ENCODE measurements around the gene C17orf67. TPM values are rescaled to one million over a fixed set of nuclear protein-coding genes. Genes with fewer than 3 reads are reported as not detected.

The C17orf67 gene
- total and polyA plus RNA-seq, 2 of the 13 experiments (the other 11 are each of a cell fraction or from before 2014, with no cell fraction given) = 0.41 to 0.86 TPM

DNA sequence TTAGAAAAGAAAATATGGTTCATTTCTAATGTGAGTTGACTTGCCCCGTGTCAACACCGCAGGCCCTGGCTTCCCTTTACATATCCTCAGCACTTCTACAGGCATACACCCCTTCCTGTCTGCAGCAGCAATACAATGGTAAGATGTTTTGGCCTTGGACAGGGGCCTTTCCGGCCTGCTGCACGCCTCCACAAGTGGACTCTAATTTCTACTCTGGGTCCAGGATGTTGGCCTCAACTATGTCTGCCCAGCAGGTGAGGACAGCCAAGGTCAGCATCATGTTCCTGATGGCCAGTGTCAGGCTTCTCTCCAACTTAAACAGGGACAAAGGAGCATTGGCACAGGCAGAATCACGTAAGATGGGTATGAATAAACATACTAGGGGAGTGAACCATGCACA, 11.0 kb downstream of the C17orf67 start:
- DNase-seq (ENCODE audit: low spot score) = no peak
- no TSS peak for BruUV-seq (replicated peaks)
- Histone ChIP-seq H3K4me1 (ENCODE audit: insufficient read depth, low read length) (peaks cover 31% of the 10 kb centered on the region), H2AFZ (ENCODE audit: low read length) (no peak overlapping the region), H3K4me3 (replicated peaks in 1 of 3; ENCODE audit: insufficient read depth in 1 of 3, low read depth in 2 of 3, low read length in 3 of 3) (no peak overlapping the region), H3K27ac (ENCODE audit: extremely low read length, insufficient read depth, low read length) (no peak overlapping the region), H3K36me3 (replicated peaks in 1 of 2; ENCODE audit: control insufficient read depth in 1 of 2, insufficient read depth in 2 of 2, low read length in 2 of 2) (no peaks in the 10 kb centered on the region), H4K20me1 (ENCODE audit: insufficient read depth, low read length) (no peaks in the 10 kb centered on the region), H3K4me2 (ENCODE audit: low read depth, low read length) (no peak overlapping the region), H3K27me3 (ENCODE audit: control insufficient read depth in 1 of 2, insufficient read depth in 2 of 2, low read length in 2 of 2) (peaks cover 0 to 6% of the 10 kb centered on the region in 2 experiments; a peak in 2 of 5 replicates), H3K9me3 (ENCODE audit: low read length) (no peaks in the 10 kb centered on the region), H3K9ac (ENCODE audit: insufficient read depth, low read depth, low read length) (no peak overlapping the region), H3K79me2 (ENCODE audit: insufficient read depth, low read length) (no peaks in the 10 kb centered on the region)
- FAIRE-seq = no peak
- in situ Hi-C loops (cut with HindIII; ENCODE audit: extremely low pct_ligation_motif_present, low pct_unique_long_range_greater_than_20kb) (no loop called here), intact Hi-C loops (cut with micrococcal nuclease; ENCODE audit: unreplicated experiment) (no loop called here)
- ChIA-PET POLR2A (no interaction called here), CTCF (ENCODE audit: low intra/inter-chr PET ratio, low total read pairs) (no interaction called here)
- ATAC-seq = peak; percentile 41
- 30% methylated on average over 5 of the region's 5 CpGs for WGBS (ENCODE audit: low lambda C conversion rate)
- TF ChIP-seq, protein P1, sequence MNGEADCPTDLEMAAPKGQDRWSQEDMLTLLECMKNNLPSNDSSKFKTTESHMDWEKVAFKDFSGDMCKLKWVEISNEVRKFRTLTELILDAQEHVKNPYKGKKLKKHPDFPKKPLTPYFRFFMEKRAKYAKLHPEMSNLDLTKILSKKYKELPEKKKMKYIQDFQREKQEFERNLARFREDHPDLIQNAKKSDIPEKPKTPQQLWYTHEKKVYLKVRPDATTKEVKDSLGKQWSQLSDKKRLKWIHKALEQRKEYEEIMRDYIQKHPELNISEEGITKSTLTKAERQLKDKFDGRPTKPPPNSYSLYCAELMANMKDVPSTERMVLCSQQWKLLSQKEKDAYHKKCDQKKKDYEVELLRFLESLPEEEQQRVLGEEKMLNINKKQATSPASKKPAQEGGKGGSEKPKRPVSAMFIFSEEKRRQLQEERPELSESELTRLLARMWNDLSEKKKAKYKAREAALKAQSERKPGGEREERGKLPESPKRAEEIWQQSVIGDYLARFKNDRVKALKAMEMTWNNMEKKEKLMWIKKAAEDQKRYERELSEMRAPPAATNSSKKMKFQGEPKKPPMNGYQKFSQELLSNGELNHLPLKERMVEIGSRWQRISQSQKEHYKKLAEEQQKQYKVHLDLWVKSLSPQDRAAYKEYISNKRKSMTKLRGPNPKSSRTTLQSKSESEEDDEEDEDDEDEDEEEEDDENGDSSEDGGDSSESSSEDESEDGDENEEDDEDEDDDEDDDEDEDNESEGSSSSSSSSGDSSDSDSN (CRISPR knock-in tag; IDR thresholded peaks at IDR 0.05) = peak; percentile 40; the same call in 1 of the 2 replicates
- TF ChIP-seq ZNF879 (CRISPR knock-in tag; IDR thresholded peaks at IDR 0.05) (no peak), ZNF674 (CRISPR knock-in tag; IDR thresholded peaks at IDR 0.05; ENCODE audit: low read depth) (no peak), SNAI1 (CRISPR knock-in tag; IDR thresholded peaks at IDR 0.05; ENCODE audit: borderline replicate concordance) (no peak), ZSCAN31 (CRISPR knock-in tag; IDR thresholded peaks at IDR 0.05; ENCODE audit: low read depth) (no peak), ETV5 (CRISPR knock-in tag; IDR thresholded peaks at IDR 0.05; ENCODE audit: borderline replicate concordance) (peak; percentile 73; the same call in 1 of the 2 replicates), SALL1 (CRISPR knock-in tag; IDR thresholded peaks at IDR 0.05) (peak; percentile 65), XRCC5 (optimal IDR thresholded peaks at IDR 0.05; ENCODE audit: low read length) (no peak), ZNF33A (CRISPR knock-in tag; IDR thresholded peaks at IDR 0.05; ENCODE audit: borderline replicate concordance) (no peak), ZNF747 (CRISPR knock-in tag; IDR thresholded peaks at IDR 0.05; ENCODE audit: borderline replicate concordance) (no peak)
- TF ChIP-seq, protein P2, sequence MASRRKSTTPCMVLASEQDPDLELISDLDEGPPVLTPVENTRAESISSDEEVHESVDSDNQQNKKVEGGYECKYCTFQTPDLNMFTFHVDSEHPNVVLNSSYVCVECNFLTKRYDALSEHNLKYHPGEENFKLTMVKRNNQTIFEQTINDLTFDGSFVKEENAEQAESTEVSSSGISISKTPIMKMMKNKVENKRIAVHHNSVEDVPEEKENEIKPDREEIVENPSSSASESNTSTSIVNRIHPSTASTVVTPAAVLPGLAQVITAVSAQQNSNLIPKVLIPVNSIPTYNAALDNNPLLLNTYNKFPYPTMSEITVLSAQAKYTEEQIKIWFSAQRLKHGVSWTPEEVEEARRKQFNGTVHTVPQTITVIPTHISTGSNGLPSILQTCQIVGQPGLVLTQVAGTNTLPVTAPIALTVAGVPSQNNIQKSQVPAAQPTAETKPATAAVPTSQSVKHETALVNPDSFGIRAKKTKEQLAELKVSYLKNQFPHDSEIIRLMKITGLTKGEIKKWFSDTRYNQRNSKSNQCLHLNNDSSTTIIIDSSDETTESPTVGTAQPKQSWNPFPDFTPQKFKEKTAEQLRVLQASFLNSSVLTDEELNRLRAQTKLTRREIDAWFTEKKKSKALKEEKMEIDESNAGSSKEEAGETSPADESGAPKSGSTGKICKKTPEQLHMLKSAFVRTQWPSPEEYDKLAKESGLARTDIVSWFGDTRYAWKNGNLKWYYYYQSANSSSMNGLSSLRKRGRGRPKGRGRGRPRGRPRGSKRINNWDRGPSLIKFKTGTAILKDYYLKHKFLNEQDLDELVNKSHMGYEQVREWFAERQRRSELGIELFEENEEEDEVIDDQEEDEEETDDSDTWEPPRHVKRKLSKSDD (CRISPR knock-in tag; IDR thresholded peaks at IDR 0.05; ENCODE audit: low read depth) = no peak
- TF ChIP-seq, protein P3, sequence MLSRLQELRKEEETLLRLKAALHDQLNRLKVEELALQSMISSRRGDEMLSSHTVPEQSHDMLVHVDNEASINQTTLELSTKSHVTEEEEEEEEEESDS (CRISPR knock-in tag; IDR thresholded peaks at IDR 0.05; ENCODE audit: borderline replicate concordance) = no peak
- TF ChIP-seq, protein P4, sequence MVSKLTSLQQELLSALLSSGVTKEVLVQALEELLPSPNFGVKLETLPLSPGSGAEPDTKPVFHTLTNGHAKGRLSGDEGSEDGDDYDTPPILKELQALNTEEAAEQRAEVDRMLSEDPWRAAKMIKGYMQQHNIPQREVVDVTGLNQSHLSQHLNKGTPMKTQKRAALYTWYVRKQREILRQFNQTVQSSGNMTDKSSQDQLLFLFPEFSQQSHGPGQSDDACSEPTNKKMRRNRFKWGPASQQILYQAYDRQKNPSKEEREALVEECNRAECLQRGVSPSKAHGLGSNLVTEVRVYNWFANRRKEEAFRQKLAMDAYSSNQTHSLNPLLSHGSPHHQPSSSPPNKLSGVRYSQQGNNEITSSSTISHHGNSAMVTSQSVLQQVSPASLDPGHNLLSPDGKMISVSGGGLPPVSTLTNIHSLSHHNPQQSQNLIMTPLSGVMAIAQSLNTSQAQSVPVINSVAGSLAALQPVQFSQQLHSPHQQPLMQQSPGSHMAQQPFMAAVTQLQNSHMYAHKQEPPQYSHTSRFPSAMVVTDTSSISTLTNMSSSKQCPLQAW (CRISPR knock-in tag; IDR thresholded peaks at IDR 0.05) = no peak
- TF ChIP-seq, protein P5, sequence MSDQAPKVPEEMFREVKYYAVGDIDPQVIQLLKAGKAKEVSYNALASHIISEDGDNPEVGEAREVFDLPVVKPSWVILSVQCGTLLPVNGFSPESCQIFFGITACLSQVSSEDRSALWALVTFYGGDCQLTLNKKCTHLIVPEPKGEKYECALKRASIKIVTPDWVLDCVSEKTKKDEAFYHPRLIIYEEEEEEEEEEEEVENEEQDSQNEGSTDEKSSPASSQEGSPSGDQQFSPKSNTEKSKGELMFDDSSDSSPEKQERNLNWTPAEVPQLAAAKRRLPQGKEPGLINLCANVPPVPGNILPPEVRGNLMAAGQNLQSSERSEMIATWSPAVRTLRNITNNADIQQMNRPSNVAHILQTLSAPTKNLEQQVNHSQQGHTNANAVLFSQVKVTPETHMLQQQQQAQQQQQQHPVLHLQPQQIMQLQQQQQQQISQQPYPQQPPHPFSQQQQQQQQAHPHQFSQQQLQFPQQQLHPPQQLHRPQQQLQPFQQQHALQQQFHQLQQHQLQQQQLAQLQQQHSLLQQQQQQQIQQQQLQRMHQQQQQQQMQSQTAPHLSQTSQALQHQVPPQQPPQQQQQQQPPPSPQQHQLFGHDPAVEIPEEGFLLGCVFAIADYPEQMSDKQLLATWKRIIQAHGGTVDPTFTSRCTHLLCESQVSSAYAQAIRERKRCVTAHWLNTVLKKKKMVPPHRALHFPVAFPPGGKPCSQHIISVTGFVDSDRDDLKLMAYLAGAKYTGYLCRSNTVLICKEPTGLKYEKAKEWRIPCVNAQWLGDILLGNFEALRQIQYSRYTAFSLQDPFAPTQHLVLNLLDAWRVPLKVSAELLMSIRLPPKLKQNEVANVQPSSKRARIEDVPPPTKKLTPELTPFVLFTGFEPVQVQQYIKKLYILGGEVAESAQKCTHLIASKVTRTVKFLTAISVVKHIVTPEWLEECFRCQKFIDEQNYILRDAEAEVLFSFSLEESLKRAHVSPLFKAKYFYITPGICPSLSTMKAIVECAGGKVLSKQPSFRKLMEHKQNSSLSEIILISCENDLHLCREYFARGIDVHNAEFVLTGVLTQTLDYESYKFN (CRISPR knock-in tag; conservative IDR thresholded peaks at IDR 0.05) = peak; percentile 32; the same call in 1 of the 2 replicates
